Measurements from ENCODE around the gene DAGLB. TPM values are rescaled to one million over a fixed set of nuclear protein-coding genes. Genes with fewer than 3 reads are reported as not detected.

DAGLB gene
- polyA plus RNA-seq, 1 donor (not counting 4 experiments of a cell fraction or from before 2014, with no cell fraction given), result 15.5 TPM

GRCh38 chr7:6479067-6479466, 31.3 kb upstream of the DAGLB start:
- H3K4me1 ChIP-seq (ENCODE audit: control insufficient read depth, extremely low read depth, insufficient read depth, low read length), result peaks cover 7% of the 10 kb centered on the region
- H3K36me3 ChIP-seq (ENCODE audit: control insufficient read depth in 2 of 2, extremely low read depth in 1 of 2, insufficient read depth in 2 of 2, low read length in 2 of 2), result peaks cover 9 to 17% of the 10 kb centered on the region in 2 experiments
- peaks cover 98% of the 10 kb centered on the region for H3K79me2 ChIP-seq (ENCODE audit: control insufficient read depth, insufficient read depth, low read length)
- no peak overlapping the region for H2AFZ ChIP-seq (ENCODE audit: control insufficient read depth, low read length)
- H3K27me3 ChIP-seq (ENCODE audit: control insufficient read depth, extremely low read depth, insufficient read depth, low read length), result no peaks in the 10 kb centered on the region
- no peak for TF ChIP-seq CTCF (optimal IDR thresholded peaks at IDR 0.05 in 1 of 3, IDR thresholded peaks at IDR 0.05 in 1 of 3, conservative IDR thresholded peaks at IDR 0.05 in 1 of 3; ENCODE audit: extremely low read depth in 1 of 3, insufficient read depth in 2 of 3, low read length in 3 of 3)
- TF ChIP-seq EZH2 (IDR thresholded peaks at IDR 0.05; ENCODE audit: low read length), result no peak
- H3K4me2 ChIP-seq (ENCODE audit: control insufficient read depth, extremely low read depth, insufficient read depth, low read depth, low read length), result no peak overlapping the region
- no peaks in the 10 kb centered on the region for H3K9me1 ChIP-seq (ENCODE audit: control insufficient read depth, extremely low read depth, insufficient read depth, low read length)
- H3K27ac ChIP-seq (ENCODE audit: control insufficient read depth, insufficient read depth, low read length), result no peak overlapping the region
- dilution Hi-C loops (cut with MboI; ENCODE audit: extremely low pct_ligation_motif_present, low sequenced_read_pairs), result no loop called here
- H3K9me3 ChIP-seq (ENCODE audit: control insufficient read depth, low read depth, low read length), result no peaks in the 10 kb centered on the region
- no peak overlapping the region for H3K9ac ChIP-seq (ENCODE audit: control insufficient read depth, extremely low read depth, insufficient read depth, low read length)
- DNase-seq (ENCODE audit: low read depth, low spot score) (no peak), FAIRE-seq (no peak)
- H4K20me1 ChIP-seq (ENCODE audit: control insufficient read depth, extremely low read depth, insufficient read depth, low read length), result peaks cover 40% of the 10 kb centered on the region
- no peak overlapping the region for H3K4me3 ChIP-seq (ENCODE audit: control insufficient read depth in 2 of 3, extremely low read depth in 1 of 3, insufficient read depth in 2 of 3, low read depth in 1 of 3, low read length in 3 of 3)

- Histone ChIP-seq H3K4me3 (ENCODE audit: control insufficient read depth in 2 of 3, extremely low read depth in 1 of 3, insufficient read depth in 2 of 3, low read depth in 1 of 3, low read length in 3 of 3) (no peak overlapping the region), H2AFZ (ENCODE audit: control insufficient read depth, low read length) (no peak overlapping the region), H3K27ac (ENCODE audit: control insufficient read depth, insufficient read depth, low read length) (no peak overlapping the region), H3K9ac (ENCODE audit: control insufficient read depth, extremely low read depth, insufficient read depth, low read length) (no peak overlapping the region), H3K36me3 (ENCODE audit: control insufficient read depth in 2 of 2, extremely low read depth in 1 of 2, insufficient read depth in 2 of 2, low read length in 2 of 2) (peaks cover 12 to 25% of the 10 kb centered on the region in 2 experiments), H3K9me1 (ENCODE audit: control insufficient read depth, extremely low read depth, insufficient read depth, low read length) (no peaks in the 10 kb centered on the region), H4K20me1 (ENCODE audit: control insufficient read depth, extremely low read depth, insufficient read depth, low read length) (peaks cover 40% of the 10 kb centered on the region), H3K4me1 (ENCODE audit: control insufficient read depth, extremely low read depth, insufficient read depth, low read length) (peaks cover 7% of the 10 kb centered on the region), H3K79me2 (ENCODE audit: control insufficient read depth, insufficient read depth, low read length) (peaks cover 97% of the 10 kb centered on the region), H3K9me3 (ENCODE audit: control insufficient read depth, low read depth, low read length) (no peaks in the 10 kb centered on the region), H3K27me3 (ENCODE audit: control insufficient read depth, extremely low read depth, insufficient read depth, low read length) (no peaks in the 10 kb centered on the region), H3K4me2 (ENCODE audit: control insufficient read depth, extremely low read depth, insufficient read depth, low read depth, low read length) (no peak overlapping the region)
- FAIRE-seq, result no peak
- no peak for DNase-seq (ENCODE audit: low read depth, low spot score)
- TF ChIP-seq EZH2 (IDR thresholded peaks at IDR 0.05; ENCODE audit: low read length) (no peak), CTCF (optimal IDR thresholded peaks at IDR 0.05 in 1 of 3, IDR thresholded peaks at IDR 0.05 in 1 of 3, conservative IDR thresholded peaks at IDR 0.05 in 1 of 3; ENCODE audit: extremely low read depth in 1 of 3, insufficient read depth in 2 of 3, low read length in 3 of 3) (no peak)
- dilution Hi-C loops (cut with MboI; ENCODE audit: extremely low pct_ligation_motif_present, low sequenced_read_pairs), result no loop called here
These were observed 30.4 kb upstream of the DAGLB start for GRCh38 chr7:6478186-6478585.
